SU-DHL-6 (cell line): ENCODE measurements around the gene TMEM120B.
A peak's percentile ranks its signal among the peaks of the same experiment; 100 is the strongest.

Experiments
- H2AFZ ChIP-seq: fragments of 200-600 bp; sonication (generic); 2 replicates; pipeline ENCODE4 v1.6.1; 2014; ENCODE audit warnings: low read depth, mild to moderate bottlenecking, moderate library complexity, mixed read lengths, antibody characterized with exemption, low read length; ENCODE audit not compliant: severe bottlenecking
- H3F3A ChIP-seq: fragments of 200-600 bp; shearing (Covaris generic); 2 replicates; pipeline ENCODE4 v1.6.0; 2016; ENCODE audit warnings: antibody characterized with exemption, mild to moderate bottlenecking; ENCODE audit not compliant: insufficient read depth
- H3K27ac ChIP-seq: fragments of 200-600 bp; sonication (generic); 2 replicates; pipeline ENCODE4 v1.5.1; 2016; ENCODE audit warnings: low read depth, mild to moderate bottlenecking, low read length, moderate library complexity, mixed read lengths
- H3K27me3 ChIP-seq: fragments of 200-600 bp; sonication (generic), shearing (Covaris generic); 2 replicates; pipeline ENCODE4 v1.6.0; 2014; ENCODE audit warnings: mild to moderate bottlenecking, low read length
- H3K36me3 ChIP-seq: fragments of 200-600 bp; sonication (generic); 2 replicates; pipeline ENCODE4 v1.6.1; 2014; ENCODE audit warnings: mild to moderate bottlenecking, low read length, mixed read lengths
- H3K4me2 ChIP-seq: fragments of 300-600, 200-600 bp; shearing (Covaris generic), sonication (generic); 2 replicates; pipeline ENCODE4 v1.6.0; 2014; ENCODE audit warnings: low read length, low read depth, mild to moderate bottlenecking; ENCODE audit not compliant: poor library complexity, severe bottlenecking
- H3K4me3 ChIP-seq: fragments of 200-600 bp; sonication (generic); 2 replicates; pipeline ENCODE4 v1.5.1; 2014; ENCODE audit warnings: antibody characterized with exemption, low read length, mild to moderate bottlenecking, mixed read lengths; ENCODE audit not compliant: insufficient read depth, poor library complexity, severe bottlenecking
- H3K79me2 ChIP-seq: fragments of 200-600 bp; sonication (generic); 2 replicates; pipeline ENCODE4 v1.6.1; 2014; ENCODE audit warnings: mild to moderate bottlenecking, low read length, moderate library complexity; ENCODE audit not compliant: insufficient read depth
- H3K9ac ChIP-seq: fragments of 200-600 bp; sonication (generic); 2 replicates; pipeline ENCODE4 v1.7.0; 2014; ENCODE audit warnings: mild to moderate bottlenecking, low read length
- H3K9me2 ChIP-seq: fragments of 200-600 bp; sonication (generic); replicated peaks from 2 replicates; pipeline ENCODE4 v1.6.1; 2014; ENCODE audit warnings: low read length; ENCODE audit not compliant: insufficient read depth
- H3K9me3 ChIP-seq: fragments of 200-600 bp; sonication (generic); 2 replicates; pipeline ENCODE4 v1.6.1; 2014; ENCODE audit warnings: low read length, mixed read lengths; ENCODE audit not compliant: insufficient read depth
- H4K20me1 ChIP-seq: fragments of 200-600 bp; sonication (generic); 2 replicates; pipeline ENCODE4 v1.6.1; 2014; ENCODE audit warnings: low read depth, mild to moderate bottlenecking, antibody characterized with exemption, low read length, moderate library complexity, mixed read lengths
- CTCF ChIP-seq: fragments of 200-600 bp; sonication (generic); IDR thresholded peaks from one replicate; pipeline ENCODE4 v1.5.1; 2017; ENCODE audit warnings: antibody characterized with exemption, mild to moderate bottlenecking, low read length, moderate library complexity; ENCODE audit not compliant: insufficient read depth, poor library complexity, severe bottlenecking
- EZH2phosphoT487 ChIP-seq: fragments of 200-600 bp; sonication (generic), shearing (Covaris generic); conservative IDR thresholded peaks from 2 replicates; pipeline ENCODE4 v1.6.1; 2018; ENCODE audit warnings: mild to moderate bottlenecking, antibody characterized with exemption, low read length, moderate library complexity, mixed read lengths

TMEM120B gene

GRCh38 chr12:121776190-121777098 lies 63.9 kb downstream of the TMEM120B start:
- no peak overlapping the region for H2AFZ ChIP-seq
- H3K4me3 ChIP-seq = no peak overlapping the region
- no peaks in the 10 kb centered on the region for H3K27me3 ChIP-seq
- H3K9me2 ChIP-seq = no peaks in the 10 kb centered on the region
- H3K4me2 ChIP-seq = no peak overlapping the region
- H3F3A ChIP-seq = peaks cover 6% of the 10 kb centered on the region
- no peak overlapping the region; the same call in 1 of the 2 replicates for H3K9ac ChIP-seq
- no peak overlapping the region for H3K27ac ChIP-seq
- no peaks in the 10 kb centered on the region for H3K79me2 ChIP-seq
- no peaks in the 10 kb centered on the region for H3K9me3 ChIP-seq
- no peaks in the 10 kb centered on the region for H4K20me1 ChIP-seq
- no peaks in the 10 kb centered on the region for H3K36me3 ChIP-seq
- TF ChIP-seq EZH2phosphoT487 (no peak), CTCF (peak; percentile 88)

- Histone ChIP-seq H3K27ac (no peak overlapping the region), H3K27me3 (no peaks in the 10 kb centered on the region), H3K9me3 (no peaks in the 10 kb centered on the region), H3K9me2 (no peaks in the 10 kb centered on the region), H3K9ac (no peak overlapping the region), H3F3A (peaks cover 15% of the 10 kb centered on the region), H3K79me2 (peaks cover 4% of the 10 kb centered on the region), H3K36me3 (no peaks in the 10 kb centered on the region), H4K20me1 (no peaks in the 10 kb centered on the region), H2AFZ (no peak overlapping the region), H3K4me3 (no peak overlapping the region), H3K4me2 (no peak overlapping the region)
- TF ChIP-seq CTCF (no peak), EZH2phosphoT487 (no peak)
Measured at GRCh38 chr12:121778567-121779421, 66.2 kb downstream of the TMEM120B start.

- no peak overlapping the region for H3K9ac ChIP-seq
- H3F3A ChIP-seq = peaks cover 15% of the 10 kb centered on the region
- H3K79me2 ChIP-seq = peaks cover 9% of the 10 kb centered on the region
- H3K27ac ChIP-seq = no peak overlapping the region
- no peaks in the 10 kb centered on the region for H4K20me1 ChIP-seq
- H3K36me3 ChIP-seq = no peaks in the 10 kb centered on the region
- no peak overlapping the region for H3K4me2 ChIP-seq
- no peaks in the 10 kb centered on the region for H3K27me3 ChIP-seq
- no peaks in the 10 kb centered on the region for H3K9me2 ChIP-seq
- no peak for TF ChIP-seq CTCF
- TF ChIP-seq EZH2phosphoT487 = no peak
- no peak overlapping the region for H3K4me3 ChIP-seq
- no peaks in the 10 kb centered on the region for H3K9me3 ChIP-seq
- H2AFZ ChIP-seq = no peak overlapping the region
Measured at GRCh38 chr12:121779422-121779895, 66.9 kb downstream of the TMEM120B start.
